Aorta (tissue), 5 donors: ENCODE measurements around the gene DMKN. TPM values are rescaled to one million over a fixed set of nuclear protein-coding genes. Genes with fewer than 3 reads are reported as not detected.
A peak's percentile ranks its signal among the peaks of the same experiment; 100 is the strongest.

Experiments used
- ATAC-seq: fragments of 200-7000 bp; cut with Tn5 transposase; one replicate; pipeline ENCODE4 v1.9.1; 2022; ENCODE audit warnings: moderate library complexity; ENCODE audit not compliant: low FRiP score
- DNase-seq, 2 donors: peaks; one replicate each; pipeline ENCODE4 v3.0.0-alpha.2; 2020
- H3K27ac ChIP-seq, 2 donors: one replicate each; pipeline ENCODE4 v1.5.1; 2013; ENCODE audit warnings: low read length in 2 of 2, mild to moderate bottlenecking in 2 of 2, moderate library complexity in 2 of 2, control low read depth in 1 of 2, inconsistent platforms in 1 of 2, low read depth in 1 of 2
- H3K27me3 ChIP-seq, 2 donors: one replicate each; pipeline ENCODE4 v1.6.1; 2013; ENCODE audit warnings: control low read depth in 1 of 2, low read length in 1 of 2, mild to moderate bottlenecking in 1 of 2, moderate library complexity in 1 of 2; ENCODE audit not compliant: insufficient read depth in 2 of 2, control insufficient read depth in 1 of 2
- H3K36me3 ChIP-seq, 2 donors: one replicate each; pipeline ENCODE4 v1.6.1; 2013; ENCODE audit warnings: control low read depth in 1 of 2, low read length in 1 of 2, mild to moderate bottlenecking in 1 of 2; ENCODE audit not compliant: insufficient read depth in 2 of 2, control insufficient read depth in 1 of 2
- H3K4me1 ChIP-seq, 2 donors: one replicate each; pipeline ENCODE4 v1.6.1; 2013; ENCODE audit warnings: low read length in 2 of 2, control low read depth in 1 of 2, mild to moderate bottlenecking in 1 of 2, moderate library complexity in 1 of 2; ENCODE audit not compliant: insufficient read depth in 2 of 2, control insufficient read depth in 1 of 2
- H3K4me3 ChIP-seq, 2 donors: one replicate each; pipeline ENCODE4 v1.5.1; 2013; ENCODE audit warnings: low read length in 2 of 2, control low read depth in 1 of 2, mild to moderate bottlenecking in 1 of 2
- H3K9me3 ChIP-seq: one replicate; pipeline ENCODE4 v1.6.1; 2013; ENCODE audit warnings: mild to moderate bottlenecking, low read length; ENCODE audit not compliant: control insufficient read depth
- WGBS, 2 donors: extraction: QIAGEN DNeasy Blood & Tissue Kit; methylation state at CpG; one replicate each; pipeline ENCODE4 v1.1.7; 2013; 5-methylcytosine and 5-hydroxymethylcytosine counted together
- intact Hi-C, 2 donors: fragments of 100-400 bp; cut with DNase I; formaldehyde crosslinking; loops; one replicate each; pipeline versions ENCODE4 v1.14.2 to v1.15.0; 2022
- polyA plus RNA-seq, 2 donors: library from polyadenylated mRNA; stranded (reverse); fragments of 200-250 nt; gene quantifications; one replicate each; pipeline ENCODE4 v1.2.3, GENCODE V29; 2013
- total RNA-seq, 2 donors: library from RNA; stranded (reverse); fragmentation: NEBNext Ultra II Directional; extraction: Animal tissue kit (Norgen Biotek cat#: 25700); gene quantifications; one replicate each; pipeline ENCODE4 v1.2.1, GENCODE V29; 2021
- donor health status: healthy with polysubstance abuse.
- donor health status: Bipolar disorder and iron deficiency.
- donor health status: DM: no; HTN: no; CAD: no.
- donor health status: DM: no; HTN: no; CAD: no.
- donor health status: DM: yes; HTN: yes; CAD: no.

DMKN gene
- total and polyA plus RNA-seq, 4 donors = 22.2 to 43.7 (median 26.5) TPM

GRCh38 chr19:35449359-35450043 is 63.9 kb downstream of the DMKN start:
- DNase-seq (peak in 1 of 2 donors; percentile 77), ATAC-seq (no peak)
- no peak overlapping the region for H3K4me3 ChIP-seq
- no peaks in the 10 kb centered on the region for H3K9me3 ChIP-seq
- no peaks in the 10 kb centered on the region for H3K4me1 ChIP-seq
- intact Hi-C loops = no loop called here
- no peaks in the 10 kb centered on the region for H3K27me3 ChIP-seq
- H3K36me3 ChIP-seq = no peaks in the 10 kb centered on the region
- H3K27ac ChIP-seq = no peak overlapping the region
- WGBS, 2 donors = 79 to 81% methylated on average over 27 of the region's 27 CpGs

DNA sequence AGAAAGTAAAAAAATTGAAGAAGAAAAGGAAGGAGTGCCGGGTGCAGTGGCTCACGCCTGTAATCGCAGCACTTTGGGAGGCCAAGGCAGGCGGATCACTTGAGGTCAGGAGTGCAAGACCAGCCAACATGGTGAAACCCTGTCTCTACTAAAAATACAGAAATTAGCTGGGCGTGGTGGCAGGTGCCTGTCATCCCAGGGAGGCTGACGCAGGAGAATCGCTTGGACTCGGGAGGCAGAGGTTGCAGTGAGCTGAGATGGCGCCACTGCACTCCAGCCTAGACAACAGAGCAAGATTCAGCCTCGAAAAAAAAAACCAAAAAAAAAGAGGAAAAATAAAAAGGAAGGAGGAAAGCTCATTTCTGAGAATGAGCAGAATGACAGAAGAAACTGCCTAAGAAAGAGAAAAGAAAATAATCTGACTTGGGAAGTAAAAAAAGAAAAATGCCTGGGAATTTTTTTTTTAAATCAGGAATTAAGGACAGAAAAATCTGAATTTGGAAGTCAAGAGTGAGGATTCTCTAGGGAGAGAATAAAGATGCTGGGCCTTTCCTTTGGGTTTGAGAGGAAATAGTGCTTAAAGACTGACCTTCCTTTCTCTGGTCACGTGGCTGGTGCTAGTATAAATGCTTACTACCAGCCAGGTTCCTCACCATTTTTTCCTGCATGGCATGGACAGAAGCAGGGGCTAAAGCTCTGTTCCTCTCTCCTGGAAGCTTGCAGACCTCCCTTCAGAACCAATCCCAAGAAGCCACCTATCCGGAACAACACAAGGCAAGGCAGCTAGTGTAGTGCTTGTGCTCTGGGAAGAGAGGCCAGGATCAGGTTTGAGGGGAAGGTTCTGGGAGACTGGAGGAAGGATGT is 65.6 kb downstream of the DMKN start, which contains the start of gene FFAR2:
TSS of gene FFAR2 (plus strand) at position 652 of the 864 bp plus-strand sequence. CDS start 1,458 bp downstream, outside the sequence.
- Histone ChIP-seq H3K36me3 (no peaks in the 10 kb centered on the region), H3K27ac (no peak within 1 kb of the TSS), H3K27me3 (no peaks in the 10 kb centered on the region), H3K9me3 (no peaks in the 10 kb centered on the region), H3K4me3 (no peak within 1 kb of the TSS), H3K4me1 (no peaks in the 10 kb centered on the region)
- peak in 1 of 2 donors; percentile 20 for DNase-seq
- no peak for ATAC-seq
- intact Hi-C loops = no loop called here
- WGBS, 2 donors = 81 to 83% methylated on average over 12 of the region's 12 CpGs

Other genes with a start within 250 kb of the DMKN start
- gene USF2, start 244.7 kb downstream of the DMKN start, total RNA-seq = 100 to 1,000 TPM in 1 of 2 donors, 10 to 100 TPM in 1; 85.3 to 107 TPM
- 100 to 1,000 TPM; 101 to 148 TPM for gene USF2, start 244.7 kb downstream of the DMKN start, polyA plus RNA-seq
- gene HAMP, start 231.1 kb downstream of the DMKN start, total RNA-seq = 1 to 10 TPM in 1 of 2 donors, not detected in 1; 2.5 TPM
- not detected for gene HAMP, start 231.1 kb downstream of the DMKN start, polyA plus RNA-seq
- under 1 TPM in 1 of 2 donors, not detected in 1; 0.42 TPM for gene MAG, start 221.5 kb downstream of the DMKN start, total RNA-seq
- not detected for gene MAG, start 221.5 kb downstream of the DMKN start, polyA plus RNA-seq
- 1 to 10 TPM; 2.9 to 3.1 TPM for gene CD22, start 184.5 kb downstream of the DMKN start, total RNA-seq
- gene CD22, start 184.5 kb downstream of the DMKN start, polyA plus RNA-seq = under 1 TPM in 1 of 2 donors, not detected in 1; 0.75 TPM
- gene FFAR1, start 165.7 kb downstream of the DMKN start, total RNA-seq = not detected
- gene FFAR1, start 165.7 kb downstream of the DMKN start, polyA plus RNA-seq = not detected
- gene FFAR3, start 155.2 kb downstream of the DMKN start, total RNA-seq = under 1 TPM; 0.32 to 0.39 TPM
- not detected for gene FFAR3, start 155.2 kb downstream of the DMKN start, polyA plus RNA-seq
- gene GPR42, start 142.6 kb downstream of the DMKN start, total RNA-seq = not detected
- gene GPR42, start 142.6 kb downstream of the DMKN start, polyA plus RNA-seq = not detected
- gene FFAR2, start 65.4 kb downstream of the DMKN start, total RNA-seq = 1 to 10 TPM; 1.2 to 2.0 TPM
- under 1 TPM in 1 of 2 donors, not detected in 1; 0.15 TPM for gene FFAR2, start 65.4 kb downstream of the DMKN start, polyA plus RNA-seq
- not detected for gene KRTDAP, start 23.2 kb downstream of the DMKN start, total RNA-seq
- not detected for gene KRTDAP, start 23.2 kb downstream of the DMKN start, polyA plus RNA-seq
- gene SBSN, start 14.7 kb upstream of the DMKN start, total RNA-seq = not detected
- under 1 TPM in 1 of 2 donors, not detected in 1; 0.23 TPM for gene SBSN, start 14.7 kb upstream of the DMKN start, polyA plus RNA-seq
- not detected for gene GAPDHS, start 19.8 kb upstream of the DMKN start, total RNA-seq
- not detected for gene GAPDHS, start 19.8 kb upstream of the DMKN start, polyA plus RNA-seq
- gene TMEM147, start 32.0 kb upstream of the DMKN start, total RNA-seq = 10 to 100 TPM; 48.0 to 52.2 TPM
- gene TMEM147, start 32.0 kb upstream of the DMKN start, polyA plus RNA-seq = 100 to 1,000 TPM in 1 of 2 donors, 10 to 100 TPM in 1; 86.0 to 123 TPM
- gene ATP4A, start 50.0 kb upstream of the DMKN start, total RNA-seq = not detected
- gene ATP4A, start 50.0 kb upstream of the DMKN start, polyA plus RNA-seq = not detected
- gene PMIS2, start 72.5 kb upstream of the DMKN start, total RNA-seq = not detected
- not detected for gene PMIS2, start 72.5 kb upstream of the DMKN start, polyA plus RNA-seq
- 10 to 100 TPM in 1 of 2 donors, 1 to 10 TPM in 1; 5.3 to 10.5 TPM for gene HAUS5, start 99.1 kb upstream of the DMKN start, total RNA-seq
- 10 to 100 TPM in 1 of 2 donors, 1 to 10 TPM in 1; 2.9 to 17.5 TPM for gene HAUS5, start 99.1 kb upstream of the DMKN start, polyA plus RNA-seq
- 10 to 100 TPM; 53.7 to 62.0 TPM for gene RBM42, start 115.4 kb upstream of the DMKN start, total RNA-seq
- gene RBM42, start 115.4 kb upstream of the DMKN start, polyA plus RNA-seq = 10 to 100 TPM; 41.8 to 66.8 TPM
- gene ETV2, start 128.1 kb upstream of the DMKN start, total RNA-seq = 1 to 10 TPM in 1 of 2 donors, under 1 TPM in 1; 0.62 to 1.2 TPM
- 1 to 10 TPM in 1 of 2 donors, under 1 TPM in 1; 0.46 to 1.9 TPM for gene ETV2, start 128.1 kb upstream of the DMKN start, polyA plus RNA-seq
- 100 to 1,000 TPM; 196 to 216 TPM for gene COX6B1, start 134.7 kb upstream of the DMKN start, total RNA-seq
- 100 to 1,000 TPM; 502 to 730 TPM for gene COX6B1, start 134.7 kb upstream of the DMKN start, polyA plus RNA-seq
- gene UPK1A, start 152.9 kb upstream of the DMKN start, total RNA-seq = not detected
- 1 to 10 TPM in 1 of 2 donors, under 1 TPM in 1; 0.54 to 1.5 TPM for gene UPK1A, start 152.9 kb upstream of the DMKN start, polyA plus RNA-seq
- under 1 TPM in 1 of 2 donors, not detected in 1; 0.19 TPM for gene ZBTB32, start 190.9 kb upstream of the DMKN start, total RNA-seq
- gene ZBTB32, start 190.9 kb upstream of the DMKN start, polyA plus RNA-seq = not detected
- 10 to 100 TPM; 33.6 to 37.9 TPM for gene KMT2B, start 204.4 kb upstream of the DMKN start, total RNA-seq
- 10 to 100 TPM in 1 of 2 donors, 1 to 10 TPM in 1; 6.4 to 43.3 TPM for gene KMT2B, start 204.4 kb upstream of the DMKN start, polyA plus RNA-seq
- gene IGFLR1, start 228.8 kb upstream of the DMKN start, total RNA-seq = 10 to 100 TPM in 1 of 2 donors, 1 to 10 TPM in 1; 8.1 to 14.9 TPM
- 10 to 100 TPM in 1 of 2 donors, 1 to 10 TPM in 1; 5.1 to 10.9 TPM for gene IGFLR1, start 228.8 kb upstream of the DMKN start, polyA plus RNA-seq
- 10 to 100 TPM; 14.8 to 22.0 TPM for gene U2AF1L4, start 231.8 kb upstream of the DMKN start, total RNA-seq
- 10 to 100 TPM; 24.7 to 70.4 TPM for gene U2AF1L4, start 231.8 kb upstream of the DMKN start, polyA plus RNA-seq
- gene PSENEN, start 232.0 kb upstream of the DMKN start, total RNA-seq = 10 to 100 TPM; 32.9 to 37.0 TPM
- gene PSENEN, start 232.0 kb upstream of the DMKN start, polyA plus RNA-seq = 10 to 100 TPM; 32.4 to 59.2 TPM
- gene LIN37, start 234.9 kb upstream of the DMKN start, total RNA-seq = 10 to 100 TPM; 10.6 to 13.3 TPM
- gene LIN37, start 234.9 kb upstream of the DMKN start, polyA plus RNA-seq = 10 to 100 TPM; 13.1 to 91.2 TPM
- gene HSPB6, start 243.4 kb upstream of the DMKN start, total RNA-seq = 100 to 1,000 TPM; 148 to 152 TPM
- 100 to 1,000 TPM in 1 of 2 donors, 10 to 100 TPM in 1; 73.9 to 131 TPM for gene HSPB6, start 243.4 kb upstream of the DMKN start, polyA plus RNA-seq
- 10 to 100 TPM; 18.7 to 19.6 TPM for gene PROSER3, start 244.5 kb upstream of the DMKN start, total RNA-seq
- 10 to 100 TPM in 1 of 2 donors, 1 to 10 TPM in 1; 4.1 to 18.7 TPM for gene PROSER3, start 244.5 kb upstream of the DMKN start, polyA plus RNA-seq